Activated CD8-positive, alpha-beta memory T cell treated with anti-CD3 and anti-CD28 coated beads, Interleukin-2, amount 10 ng/mL, durations not matched to agents 7 days and 5 days (primary cell): ENCODE results near the gene TLCD3A. TPM values are rescaled to one million over a fixed set of nuclear protein-coding genes. Genes with fewer than 3 reads are reported as not detected.
"Not testable (repeated sequence)": the region's sequence is repeated elsewhere in the genome, so short reads cannot be mapped to it uniquely, and the experiment has no call there.

Experiments used
- ATAC-seq: fragments of 150-1000 bp; cut with Tn5 transposase; one replicate; pipeline ENCODE4 v1.10.0; 2021; ENCODE audit warnings: moderate library complexity
- CTCF ChIA-PET: fragments of 350-600 bp; sonication (Branson Sonifier 250); formaldehyde crosslinking; loops from one replicate; lab custom pipeline; 2021; ENCODE audit warnings: antibody characterized with exemption; lab: Charles Lee
- DNase-seq: peaks from one replicate; pipeline ENCODE4 v3.0.0-alpha.2; 2020
- H3K27ac Mint-ChIP-seq: one replicate; pipeline ENCODE4 v1.8.0; 2021; ENCODE audit warnings: mild to moderate bottlenecking, mixed read lengths
- H3K27me3 Mint-ChIP-seq: one replicate; pipeline ENCODE4 v1.8.0; 2021; ENCODE audit warnings: mixed read lengths
- H3K36me3 Mint-ChIP-seq: one replicate; pipeline ENCODE4 v1.8.0; 2021; ENCODE audit warnings: mild to moderate bottlenecking, mixed read lengths
- H3K4me1 Mint-ChIP-seq: one replicate; pipeline ENCODE4 v1.8.0; 2021; ENCODE audit warnings: mixed read lengths
- H3K4me3 Mint-ChIP-seq: one replicate; pipeline ENCODE4 v1.8.0; 2021; ENCODE audit warnings: mild to moderate bottlenecking, moderate library complexity, mixed read lengths
- H3K9me3 Mint-ChIP-seq: one replicate; pipeline ENCODE4 v1.8.0; 2022; ENCODE audit warnings: low read depth, mixed read lengths
- total RNA-seq, 2 experiments: library from RNA; stranded (reverse); gene quantifications; one replicate each; pipeline ENCODE4 v1.2.3, GENCODE V29; 2021

Gene TLCD3A
- total RNA-seq, 2 experiments from 2014 or later, result 8.4 to 10.2 TPM

- ATAC-seq, result no peak
These were observed 34.7 kb upstream of the TLCD3A start for GRCh38 chr17:697682-698081.

GRCh38 chr17:698096-698495, 34.3 kb upstream of the TLCD3A start:
- not testable (repeated sequence) for H3K4me3 Mint-ChIP-seq, ATAC-seq, H3K9me3 Mint-ChIP-seq, H3K4me1 Mint-ChIP-seq, DNase-seq, H3K27me3 Mint-ChIP-seq, H3K27ac Mint-ChIP-seq
- peaks cover 11% of the 10 kb centered on the region for H3K36me3 Mint-ChIP-seq
- CTCF ChIA-PET, result interaction anchor here (4.8 to 6.3 kb wide), 2 partner anchors 283 to 287 kb away, joined by 41 to 128 read pairs; a partner anchor contains a TSS

More at GRCh38 chr17:697682-698081, 34.7 kb upstream of the TLCD3A start:
- no peak for DNase-seq
- Mint-ChIP-seq H3K27me3 (no peaks in the 10 kb centered on the region), H3K4me3 (no peak overlapping the region), H3K9me3 (no peaks in the 10 kb centered on the region), H3K4me1 (no peaks in the 10 kb centered on the region), H3K36me3 (peaks cover 11% of the 10 kb centered on the region), H3K27ac (no peak overlapping the region)
- CTCF ChIA-PET, result interaction anchor here (4.8 to 6.3 kb wide), 2 partner anchors 282 to 286 kb away, joined by 41 to 128 read pairs; a partner anchor contains a TSS

DNA sequence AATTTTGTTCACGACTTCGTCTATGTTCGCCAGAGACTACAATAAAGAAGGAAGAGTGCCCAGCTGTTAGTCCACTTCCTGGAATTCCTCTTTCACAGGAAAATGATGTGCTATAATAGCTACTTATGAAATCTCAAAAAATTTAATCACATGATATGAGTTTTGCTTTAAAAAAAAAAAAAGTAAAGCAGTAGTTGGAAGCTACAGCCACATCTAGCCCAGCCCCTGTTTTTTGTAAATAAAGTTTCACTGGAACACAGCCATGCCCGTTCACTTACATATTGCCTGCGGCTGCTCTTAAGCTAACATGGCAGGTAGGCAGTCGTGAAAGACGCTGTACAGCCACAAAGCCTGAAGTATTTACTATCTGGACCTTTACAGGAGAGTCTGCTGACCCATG, 33.1 kb upstream of the TLCD3A start:
- Mint-ChIP-seq H3K27ac (no peak overlapping the region), H3K9me3 (no peaks in the 10 kb centered on the region), H3K4me3 (no peak overlapping the region), H3K36me3 (peaks cover 7% of the 10 kb centered on the region), H3K4me1 (no peaks in the 10 kb centered on the region), H3K27me3 (no peaks in the 10 kb centered on the region)
- ATAC-seq (no peak), DNase-seq (no peak)
- CTCF ChIA-PET, result interaction anchor here (0.8 to 6.3 kb wide), 16 partner anchors 11 to 555 kb away, joined by 3 to 128 read pairs (median 4); partner anchors contain the start of gene VPS53

- Mint-ChIP-seq H3K4me1 (peaks cover 4% of the 10 kb centered on the region), H3K27ac (no peak overlapping the region), H3K4me3 (no peak overlapping the region), H3K36me3 (no peaks in the 10 kb centered on the region), H3K9me3 (no peaks in the 10 kb centered on the region), H3K27me3 (no peaks in the 10 kb centered on the region)
- peak; percentile 55 for ATAC-seq
- no peak for DNase-seq
- CTCF ChIA-PET, result interaction anchor here (0.6 to 6.3 kb wide), 38 partner anchors 8 to 816 kb away, joined by 3 to 128 read pairs (median 3); partner anchors contain the start of genes INPP5K, TIMM22 and VPS53
These were observed 31.8 kb upstream of the TLCD3A start for GRCh38 chr17:700504-701094.

GRCh38 chr17:703081-703875, 29.1 kb upstream of the TLCD3A start:
- Mint-ChIP-seq H3K4me3 (no peak overlapping the region), H3K36me3 (peaks cover 6% of the 10 kb centered on the region), H3K27ac (no peak overlapping the region), H3K27me3 (no peaks in the 10 kb centered on the region), H3K9me3 (no peaks in the 10 kb centered on the region), H3K4me1 (peaks cover 6% of the 10 kb centered on the region)
- DNase-seq (no peak), ATAC-seq (no peak)
- CTCF ChIA-PET, result interaction anchor here (6.3 kb wide), 1 partner anchor 292 kb away, joined by 128 read pairs; a partner anchor contains a TSS

- no peak for DNase-seq
- Mint-ChIP-seq H3K9me3 (no peaks in the 10 kb centered on the region), H3K27me3 (no peaks in the 10 kb centered on the region), H3K36me3 (peaks cover 9% of the 10 kb centered on the region), H3K4me3 (no peak overlapping the region), H3K4me1 (peaks cover 10% of the 10 kb centered on the region), H3K27ac (no peak overlapping the region)
- ATAC-seq, result no peak
- CTCF ChIA-PET, result interaction anchor here (1.1 to 3.1 kb wide), 3 partner anchors 12 to 292 kb away, joined by 3 to 20 read pairs (median 8); no protein-coding TSS in a partner anchor
These were observed 28.1 kb upstream of the TLCD3A start for GRCh38 chr17:704111-704864.

- peaks cover 13% of the 10 kb centered on the region for H3K36me3 Mint-ChIP-seq
- H3K9me3 Mint-ChIP-seq, result no peaks in the 10 kb centered on the region
- CTCF ChIA-PET, result interaction anchor here (1.1 to 3.1 kb wide), 3 partner anchors 11 to 293 kb away, joined by 3 to 20 read pairs (median 8); no protein-coding TSS in a partner anchor
These were observed 27.4 kb upstream of the TLCD3A start for GRCh38 chr17:705011-705410.

GRCh38 chr17:705863-706262, 26.5 kb upstream of the TLCD3A start:
- CTCF ChIA-PET, result interaction anchor here (1.7 to 3.1 kb wide), 2 partner anchors 10 to 294 kb away, joined by 8 to 20 read pairs; no protein-coding TSS in a partner anchor
- peaks cover 15% of the 10 kb centered on the region for H3K36me3 Mint-ChIP-seq
- no peak for DNase-seq
- H3K27me3 Mint-ChIP-seq, result no peaks in the 10 kb centered on the region
- no peak for ATAC-seq
- H3K9me3 Mint-ChIP-seq, result no peaks in the 10 kb centered on the region
- no peak overlapping the region for H3K4me3 Mint-ChIP-seq
- H3K4me1 Mint-ChIP-seq, result peaks cover 11% of the 10 kb centered on the region
- H3K27ac Mint-ChIP-seq, result no peak overlapping the region

More at GRCh38 chr17:705011-705410, 27.4 kb upstream of the TLCD3A start:
- ATAC-seq, result no peak
- Mint-ChIP-seq H3K27me3 (no peaks in the 10 kb centered on the region), H3K4me3 (no peak overlapping the region), H3K4me1 (peaks cover 10% of the 10 kb centered on the region), H3K27ac (no peak overlapping the region)
- no peak for DNase-seq

GRCh38 chr17:708132-708531, 24.3 kb upstream of the TLCD3A start:
- ATAC-seq (no peak), DNase-seq (no peak)
- no peaks in the 10 kb centered on the region for H3K9me3 Mint-ChIP-seq
- H3K36me3 Mint-ChIP-seq, result peaks cover 15% of the 10 kb centered on the region
- CTCF ChIA-PET, result interaction anchor here (1.5 kb wide), 1 partner anchor 8 kb away, joined by 5 read pairs; no protein-coding TSS in a partner anchor
- H3K27me3 Mint-ChIP-seq, result no peaks in the 10 kb centered on the region
- peaks cover 25% of the 10 kb centered on the region for H3K4me1 Mint-ChIP-seq
- H3K27ac Mint-ChIP-seq, result no peak overlapping the region
- no peak overlapping the region for H3K4me3 Mint-ChIP-seq

DNA sequence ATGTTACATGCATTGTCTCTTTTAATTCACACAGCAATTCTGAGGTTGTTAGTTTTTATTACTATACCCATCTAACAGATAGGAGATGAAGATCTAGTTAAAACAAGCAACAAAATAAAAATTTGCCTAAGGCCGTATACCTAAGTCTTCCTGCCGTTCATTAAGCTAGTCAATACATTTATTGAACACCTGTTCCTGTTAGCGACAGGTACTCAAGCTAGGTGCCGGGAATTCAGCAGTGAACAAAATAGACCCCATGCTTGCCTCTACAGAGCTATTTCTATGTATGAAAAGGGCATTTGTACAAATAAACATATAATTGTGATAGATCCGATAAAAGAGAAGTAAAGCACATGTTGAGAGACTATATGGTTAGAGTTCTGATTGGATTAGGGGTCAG, 14.3 kb upstream of the TLCD3A start:
- no peak for ATAC-seq
- no peaks in the 10 kb centered on the region for H3K9me3 Mint-ChIP-seq
- peaks cover 15% of the 10 kb centered on the region for H3K4me1 Mint-ChIP-seq
- no peak overlapping the region for H3K4me3 Mint-ChIP-seq
- no peak for DNase-seq
- H3K36me3 Mint-ChIP-seq, result no peaks in the 10 kb centered on the region
- CTCF ChIA-PET, result interaction anchor here (0.7 to 4.7 kb wide), 3 partner anchors 18 to 306 kb away, joined by 3 to 23 read pairs (median 4); no protein-coding TSS in a partner anchor
- H3K27me3 Mint-ChIP-seq, result peaks cover 3% of the 10 kb centered on the region
- no peak overlapping the region for H3K27ac Mint-ChIP-seq

DNA sequence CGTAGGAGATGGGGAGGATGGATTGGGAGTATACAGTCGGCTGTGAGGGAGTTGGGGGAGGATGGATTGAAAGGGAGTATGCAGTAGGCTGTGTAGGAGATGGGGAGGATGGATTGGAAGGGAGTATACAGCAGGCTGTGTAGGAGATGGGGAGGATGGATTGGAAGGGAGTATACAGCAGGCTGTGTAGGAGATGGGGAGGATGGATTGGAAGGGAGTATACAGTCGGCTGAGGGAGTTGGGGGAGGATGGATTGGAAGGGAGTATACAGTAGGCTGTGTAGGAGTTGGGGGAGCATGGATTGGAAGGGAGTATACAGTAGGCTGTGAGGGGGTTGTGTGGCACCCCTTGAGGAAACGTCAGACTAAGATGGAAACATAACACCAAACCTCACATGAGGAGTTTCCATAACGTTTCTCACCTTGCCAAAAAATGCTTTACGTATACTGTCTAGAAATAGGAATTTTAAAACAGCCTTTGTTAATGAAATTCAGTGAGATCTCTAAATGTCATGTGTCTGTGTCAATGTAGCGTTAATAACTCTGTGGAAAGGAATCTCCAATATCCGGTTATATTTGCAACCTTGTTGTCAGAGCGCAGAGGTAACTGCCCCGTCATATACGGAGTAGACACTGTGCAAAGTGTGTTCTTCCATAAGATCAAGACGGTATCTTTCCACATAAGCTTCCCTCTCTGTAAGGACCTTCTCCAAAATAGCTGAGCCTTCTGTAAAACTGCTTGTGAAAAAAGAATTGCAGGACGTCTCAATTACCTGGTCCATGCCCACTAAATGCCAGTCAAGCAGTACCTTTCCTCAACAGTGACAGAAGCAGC, 11.5 kb upstream of the TLCD3A start:
- Mint-ChIP-seq H3K4me3 (no peak overlapping the region), H3K4me1 (peaks cover 4% of the 10 kb centered on the region)
- ATAC-seq, result no peak

DNA sequence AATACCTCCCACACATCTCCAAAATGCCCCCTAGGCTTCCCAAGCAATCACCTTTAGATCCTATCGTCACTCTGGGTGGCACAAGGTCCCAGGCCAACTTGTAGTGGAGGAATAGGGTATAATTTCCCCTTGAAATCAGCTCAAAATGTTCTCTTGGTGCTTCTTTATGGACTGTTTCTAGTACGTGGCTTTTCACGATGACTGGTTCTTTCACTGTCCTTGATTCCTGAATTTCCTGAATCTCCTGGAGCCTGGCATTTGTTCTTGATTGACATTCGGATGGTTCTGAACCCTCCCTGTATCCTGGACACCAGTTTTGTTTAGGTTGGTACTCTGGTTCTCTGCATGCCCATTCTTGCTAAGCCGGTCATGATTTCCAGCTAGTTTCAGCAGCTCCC, 10.9 kb upstream of the TLCD3A start:
- CTCF ChIA-PET, result interaction anchor here (0.9 to 1.8 kb wide), 2 partner anchors 12 to 259 kb away, joined by 3 to 5 read pairs; no protein-coding TSS in a partner anchor
- Mint-ChIP-seq H3K36me3 (no peaks in the 10 kb centered on the region), H3K27ac (no peak overlapping the region), H3K27me3 (peaks cover 3% of the 10 kb centered on the region), H3K9me3 (no peaks in the 10 kb centered on the region), H3K4me3 (no peak overlapping the region), H3K4me1 (peaks cover 2% of the 10 kb centered on the region)
- ATAC-seq (no peak), DNase-seq (no peak)

More for the DNA sequence above, 11.5 kb upstream of the TLCD3A start:
- Mint-ChIP-seq H3K36me3 (no peaks in the 10 kb centered on the region), H3K9me3 (no peaks in the 10 kb centered on the region), H3K27me3 (peaks cover 3% of the 10 kb centered on the region), H3K27ac (no peak overlapping the region)
- CTCF ChIA-PET, result interaction anchor here (0.9 to 1.8 kb wide), 2 partner anchors 12 to 260 kb away, joined by 3 to 5 read pairs; no protein-coding TSS in a partner anchor
- DNase-seq, result no peak
